Naive thymus-derived CD4-positive, alpha-beta T cell (primary cell): ENCODE data around the gene STK32C. TPM values are rescaled to one million over a fixed set of nuclear protein-coding genes. Genes with fewer than 3 reads are reported as not detected.

ENCODE experiments used
- ATAC-seq: fragments of 150-1000 bp; cut with Tn5 transposase; 2 replicates; pipeline ENCODE4 v1.10.0; 2021; ENCODE audit warnings: mild to moderate bottlenecking, moderate library complexity
- CTCF ChIA-PET: fragments of 350-600 bp; sonication (Branson Sonifier 250); formaldehyde crosslinking; loops from one replicate; lab custom pipeline; 2021; ENCODE audit warnings: antibody characterized with exemption; lab: Charles Lee
- POLR2A ChIA-PET: fragments of 350-600 bp; sonication (Branson Sonifier 250); formaldehyde crosslinking; loops from one replicate; lab custom pipeline; 2021; ENCODE audit warnings: antibody characterized with exemption, inconsistent platforms; lab: Charles Lee
- DNase-seq, 9 donors: peaks; one replicate each; pipeline versions ENCODE4 v3.0.0 to v3.0.0-alpha.2; 2020 to 2022; ENCODE audit warnings: mixed read lengths in 1 of 9
- H3K27ac ChIP-seq: one replicate; pipeline ENCODE4 v1.7.0; 2013; ENCODE audit warnings: mild to moderate bottlenecking, low read depth, low read length, moderate library complexity
- H3K27me3 ChIP-seq, 2 donors: one replicate each; pipeline ENCODE4 v1.7.0; 2013; ENCODE audit warnings: low read length in 2 of 2, mild to moderate bottlenecking in 2 of 2, moderate library complexity in 2 of 2; ENCODE audit not compliant: control insufficient read depth in 2 of 2, insufficient read depth in 2 of 2
- H3K36me3 ChIP-seq, 3 experiments: 1 replicate in 2 of 3; 2 replicates in 1 of 3; pipeline ENCODE4 v1.7.0; 2013; ENCODE audit warnings: low read length in 3 of 3, mild to moderate bottlenecking in 3 of 3, moderate library complexity in 1 of 3; ENCODE audit not compliant: insufficient read depth in 3 of 3, control insufficient read depth in 2 of 3
- H3K4me1 ChIP-seq, 2 donors: one replicate each; pipeline ENCODE4 v1.7.0; 2013; ENCODE audit warnings: low read length in 2 of 2, mild to moderate bottlenecking in 2 of 2, moderate library complexity in 1 of 2; ENCODE audit not compliant: control insufficient read depth in 2 of 2, insufficient read depth in 2 of 2
- H3K4me3 ChIP-seq: 2 replicates; pipeline ENCODE4 v1.7.0; 2013; ENCODE audit warnings: mild to moderate bottlenecking, low read length
- H3K9me3 ChIP-seq, 3 experiments: 1 replicate in 2 of 3; 2 replicates in 1 of 3; pipeline ENCODE4 v1.7.0; 2013; ENCODE audit warnings: low read length in 3 of 3; ENCODE audit not compliant: control insufficient read depth in 2 of 3
- H3K27ac Mint-ChIP-seq, 9 donors: one replicate each; pipeline ENCODE4 v1.8.0; 2020 to 2022; ENCODE audit warnings: mixed read lengths in 9 of 9, mild to moderate bottlenecking in 8 of 9, moderate library complexity in 5 of 9, inconsistent platforms in 2 of 9
- H3K27me3 Mint-ChIP-seq, 5 donors: one replicate each; pipeline ENCODE4 v1.8.0; 2021 to 2022; ENCODE audit warnings: mixed read lengths in 5 of 5, mild to moderate bottlenecking in 1 of 5
- H3K36me3 Mint-ChIP-seq, 5 donors: one replicate each; pipeline ENCODE4 v1.8.0; 2020 to 2022; ENCODE audit warnings: mixed read lengths in 5 of 5, mild to moderate bottlenecking in 3 of 5, inconsistent platforms in 1 of 5
- H3K4me1 Mint-ChIP-seq, 7 donors: one replicate each; pipeline ENCODE4 v1.8.0; 2020 to 2022; ENCODE audit warnings: mixed read lengths in 7 of 7, mild to moderate bottlenecking in 3 of 7, inconsistent platforms in 1 of 7
- H3K4me3 Mint-ChIP-seq, 10 donors: one replicate each; pipeline ENCODE4 v1.8.0; 2020 to 2022; ENCODE audit warnings: mild to moderate bottlenecking in 10 of 10, mixed read lengths in 10 of 10, moderate library complexity in 6 of 10, inconsistent platforms in 2 of 10
- H3K9me3 Mint-ChIP-seq, 11 donors: one replicate each; pipeline ENCODE4 v1.8.0; 2020 to 2022; ENCODE audit warnings: mixed read lengths in 11 of 11, mild to moderate bottlenecking in 4 of 11, inconsistent platforms in 1 of 11, moderate library complexity in 1 of 11
- intact Hi-C, 2 donors: fragments of 100-400 bp; cut with micrococcal nuclease; formaldehyde crosslinking; loops; one replicate each; pipeline ENCODE4 v1.15.1; 2023
- polyA plus RNA-seq, 2 donors: library from polyadenylated mRNA; unstranded; fragments of 300-500 nt; fragmentation: Illumina TruSeq; gene quantifications; one replicate each; pipeline ENCODE4 v1.2.3, GENCODE V29; 2021
- total RNA-seq, 6 experiments: library from RNA in 5 of 6; stranded (reverse) in 5 of 6; gene quantifications; 1 replicate in 5 of 6; 2 replicates in 1 of 6; pipeline ENCODE4 v1.2.3 and lab custom pipeline; 2021 to 2026

Gene STK32C
- total and polyA plus RNA-seq, 7 experiments from 2014 or later = 4.6 to 19.4 (median 11.8) TPM

DNA sequence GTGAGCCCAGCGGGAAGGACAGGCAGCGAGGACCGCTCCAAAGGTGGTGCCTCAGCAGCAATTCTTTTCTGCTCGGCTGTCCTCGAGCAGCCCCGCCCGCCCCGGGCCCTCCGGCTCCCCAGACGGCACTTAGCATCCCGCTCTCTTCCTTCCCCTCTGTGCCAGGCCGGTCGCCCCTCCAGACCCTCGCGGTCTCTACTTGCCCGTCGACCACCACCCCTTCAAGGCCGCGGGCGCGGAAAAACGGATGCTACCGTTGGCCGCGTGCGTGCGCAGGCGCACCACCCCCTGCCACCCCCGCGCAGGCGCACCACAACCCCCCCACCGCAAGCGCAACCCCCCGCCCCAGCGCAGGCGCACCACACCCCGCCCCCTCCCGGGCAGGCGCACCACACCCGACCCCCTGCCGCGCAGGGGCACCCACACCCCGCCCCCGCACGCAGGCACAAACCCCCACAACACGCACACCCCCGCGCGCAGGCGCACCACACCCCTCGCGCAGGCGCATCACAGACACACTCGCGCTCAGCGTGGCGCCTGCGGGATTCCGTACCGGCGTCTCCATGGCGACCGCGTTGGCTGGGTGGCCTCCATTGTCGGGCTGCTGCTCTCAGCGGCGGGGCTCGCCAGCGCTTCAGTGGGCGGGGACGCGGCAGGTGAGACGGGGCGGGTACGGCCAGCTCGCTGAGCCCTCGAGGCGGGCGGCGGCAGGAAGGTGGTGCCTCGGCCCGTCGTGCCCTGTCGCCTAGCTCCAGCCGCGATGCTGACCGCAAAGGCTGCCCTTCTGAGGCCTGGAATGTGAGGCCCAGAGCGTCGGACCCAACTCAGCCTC lies 24.1 kb upstream of the STK32C start, which contains the start of gene LRRC27:
TSS of gene LRRC27 (plus strand) at position 593 of the 832 bp plus-strand sequence. CDS start 1,332 bp downstream, outside the sequence.
- H3K4me3 Mint-ChIP-seq = peak within 1 kb of the TSS; percentile 86 to 96 (median 90)
- CTCF ChIA-PET = no interaction called here
- intact Hi-C loops = loop anchor here (1.0 to 5.0 kb wide), 15 partner anchors 24 to 1060 kb away; partner anchors contain the start of genes INPP5A (in 2 of the 2), PPP2R2D (in 2 of the 2), BNIP3 (in 1 of the 2) and DPYSL4 (in 1 of the 2)

DNA sequence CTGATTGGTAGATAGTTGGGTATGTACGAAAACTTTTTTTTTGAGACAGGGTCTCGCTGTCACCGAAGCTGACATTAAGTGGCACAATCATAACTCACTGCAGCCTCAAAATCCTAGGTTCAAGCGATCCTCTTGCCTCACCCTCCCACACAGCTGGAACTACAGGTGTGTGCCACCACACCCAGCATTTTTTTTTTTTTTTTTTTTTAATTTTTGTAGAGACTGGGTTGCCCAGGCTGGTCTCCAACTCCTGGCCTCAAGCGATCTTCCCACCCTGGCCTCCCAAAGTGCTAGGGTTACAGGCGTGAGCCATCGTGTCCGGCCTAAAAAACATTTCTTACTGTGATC lies 22.7 kb upstream of the STK32C start:
- ATAC-seq (no peak), DNase-seq (no peak)
- peaks cover 0 to 13% (median 0%) of the 10 kb centered on the region in 11 donors for H3K9me3 Mint-ChIP-seq
- peaks cover 0 to 34% (median 17%) of the 10 kb centered on the region in 5 donors for H3K36me3 Mint-ChIP-seq
- Histone ChIP-seq H3K36me3 (peaks cover 0 to 9% (median 0%) of the 10 kb centered on the region in 3 experiments), H3K9me3 (no peaks in the 10 kb centered on the region), H3K27ac (peak overlapping the region; percentile 38), H3K4me3 (peak overlapping the region; percentile 96), H3K4me1 (peaks cover 4 to 19% of the 10 kb centered on the region in 2 donors), H3K27me3 (no peaks in the 10 kb centered on the region)
- H3K27me3 Mint-ChIP-seq = peaks cover 0 to 7% (median 0%) of the 10 kb centered on the region in 5 donors
- ChIA-PET POLR2A (interaction anchor here (0.7 to 1.0 kb wide), 2 partner anchors 16 to 103 kb away, joined by 3 to 4 read pairs; no protein-coding TSS in a partner anchor), CTCF (no interaction called here)
- H3K4me3 Mint-ChIP-seq = peak overlapping the region; percentile 85 to 96 (median 90)
- H3K4me1 Mint-ChIP-seq = peaks cover 38 to 73% (median 63%) of the 10 kb centered on the region in 7 donors
- intact Hi-C loops = loop anchor here (2.0 to 5.0 kb wide), 4 partner anchors 168 to 1062 kb away; partner anchors contain the start of genes PPP2R2D (in 2 of the 2), MTG1 (in 1 of the 2), TUBGCP2 (in 1 of the 2) and ZNF511 (in 1 of the 2)
- peak overlapping the region; percentile 79 to 96 (median 88) for H3K27ac Mint-ChIP-seq

More for the DNA sequence above, 24.1 kb upstream of the STK32C start, which contains the start of gene LRRC27:
- Histone ChIP-seq H3K27ac (peak within 1 kb of the TSS; percentile 84), H3K4me3 (peak within 1 kb of the TSS; percentile 96), H3K27me3 (no peaks in the 10 kb centered on the region), H3K36me3 (no peaks in the 10 kb centered on the region), H3K9me3 (no peaks in the 10 kb centered on the region), H3K4me1 (peaks cover 11 to 24% of the 10 kb centered on the region in 2 donors)
- Mint-ChIP-seq H3K27me3 (peaks cover 0 to 7% (median 0%) of the 10 kb centered on the region in 5 donors), H3K27ac (peak within 1 kb of the TSS; percentile 86 to 97 (median 95)), H3K36me3 (peaks cover 0 to 21% (median 13%) of the 10 kb centered on the region in 5 donors), H3K4me1 (peaks cover 46 to 77% (median 66%) of the 10 kb centered on the region in 7 donors), H3K9me3 (peaks cover 0 to 13% (median 0%) of the 10 kb centered on the region in 11 donors)
- ATAC-seq = peak; percentile 93
- DNase-seq = peak; percentile 99 to 100 (median 100)
- POLR2A ChIA-PET = interaction anchor here (0.7 to 1.0 kb wide), 2 partner anchors 17 to 191 kb away, joined by 3 read pairs; no protein-coding TSS in a partner anchor

DNA sequence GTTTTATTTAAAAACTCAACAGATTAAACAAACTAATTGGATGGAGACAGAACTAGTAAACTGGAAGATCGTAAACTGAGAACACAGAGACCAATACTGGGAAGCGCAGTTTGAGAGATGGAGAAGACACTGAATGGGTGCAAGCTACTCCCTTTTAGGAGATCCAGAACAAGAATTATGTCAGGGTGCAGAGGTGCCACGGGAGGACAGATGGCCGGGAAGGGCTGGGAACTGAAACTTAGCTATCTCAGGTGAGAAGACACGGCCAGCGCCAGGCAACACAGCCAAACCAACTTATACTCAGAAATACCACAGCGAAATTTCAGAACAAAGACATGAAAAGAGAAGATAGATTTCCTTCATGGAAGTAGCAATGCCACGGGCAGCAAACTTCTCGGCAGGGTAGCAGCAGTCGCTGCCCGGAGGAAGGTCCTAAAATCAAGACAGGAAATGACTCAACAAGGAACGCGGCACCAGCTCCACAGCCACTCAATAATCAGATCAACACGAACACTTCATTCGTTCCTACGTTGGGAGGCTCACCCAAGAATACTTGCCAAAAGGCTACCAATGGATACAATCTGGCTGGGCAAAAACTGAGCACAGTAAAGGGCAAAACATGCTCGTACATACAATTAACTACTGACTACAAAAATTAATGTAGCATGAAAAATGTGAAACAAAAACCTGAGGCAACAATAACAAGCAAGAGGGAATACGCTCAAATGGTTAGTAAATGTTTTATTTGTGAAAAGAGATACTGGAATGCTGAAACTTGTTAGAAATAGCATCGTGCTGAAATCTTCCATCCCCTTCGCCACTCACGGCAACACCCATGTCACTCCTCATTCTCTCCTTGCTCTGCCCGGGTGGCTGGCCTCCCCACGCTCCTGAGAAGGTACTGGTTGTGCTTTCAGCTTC lies 22.1 kb upstream of the STK32C start:
- peaks cover 0 to 13% (median 0%) of the 10 kb centered on the region in 11 donors for H3K9me3 Mint-ChIP-seq
- peak overlapping the region; percentile 38 for H3K27ac ChIP-seq
- peak overlapping the region; percentile 96 for H3K4me3 ChIP-seq
- no peaks in the 10 kb centered on the region for H3K9me3 ChIP-seq
- POLR2A ChIA-PET = interaction anchor here (0.6 to 0.7 kb wide), 2 partner anchors 103 to 202 kb away, joined by 3 to 4 read pairs; no protein-coding TSS in a partner anchor
- peaks cover 0 to 38% (median 20%) of the 10 kb centered on the region in 5 donors for H3K36me3 Mint-ChIP-seq
- DNase-seq (peak in 1 of 9 donors; percentile 7), ATAC-seq (no peak)
- no peaks in the 10 kb centered on the region for H3K27me3 ChIP-seq
- peaks cover 0 to 10% (median 0%) of the 10 kb centered on the region in 3 experiments for H3K36me3 ChIP-seq
- CTCF ChIA-PET = no interaction called here
- peak overlapping the region; percentile 85 to 96 (median 90) for H3K4me3 Mint-ChIP-seq
- intact Hi-C loops = loop anchor here (2.0 to 5.0 kb wide), 4 partner anchors 167 to 1062 kb away; partner anchors contain the start of genes PPP2R2D (in 2 of the 2), MTG1 (in 1 of the 2), TUBGCP2 (in 1 of the 2) and ZNF511 (in 1 of the 2)
- H3K27me3 Mint-ChIP-seq = peaks cover 0 to 7% (median 0%) of the 10 kb centered on the region in 5 donors
- H3K4me1 Mint-ChIP-seq = peaks cover 36 to 73% (median 64%) of the 10 kb centered on the region in 7 donors
- H3K27ac Mint-ChIP-seq = peak overlapping the region; percentile 79 to 96 (median 88)
- peaks cover 4 to 19% of the 10 kb centered on the region in 2 donors for H3K4me1 ChIP-seq

DNA sequence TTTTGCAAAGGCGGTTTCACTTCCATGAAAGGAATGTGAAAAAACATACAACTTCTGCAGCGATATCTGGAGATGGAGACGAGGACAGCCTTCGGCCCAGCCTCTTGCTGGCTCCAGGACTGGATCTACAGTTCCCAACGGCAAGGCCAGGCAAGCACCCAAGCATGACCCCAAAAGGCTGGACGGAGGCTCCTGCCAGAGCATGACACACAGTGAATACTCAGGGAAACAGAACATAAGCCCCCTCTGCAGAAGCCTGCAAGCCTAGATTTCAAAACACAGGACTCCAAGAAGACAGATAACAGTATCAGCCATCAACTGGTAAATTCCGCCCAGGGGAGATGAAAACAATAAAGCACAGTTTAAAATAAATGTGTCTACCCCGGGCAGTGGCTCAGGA lies 21.0 kb upstream of the STK32C start:
- Mint-ChIP-seq H3K4me3 (peak overlapping the region in 8 of 10 donors; percentile 50 to 96 (median 87)), H3K27me3 (peaks cover 0 to 7% (median 0%) of the 10 kb centered on the region in 5 donors), H3K36me3 (peaks cover 0 to 44% (median 28%) of the 10 kb centered on the region in 5 donors), H3K9me3 (peaks cover 0 to 13% (median 0%) of the 10 kb centered on the region in 11 donors), H3K27ac (peak overlapping the region; percentile 23 to 96 (median 52)), H3K4me1 (peaks cover 41 to 81% (median 65%) of the 10 kb centered on the region in 7 donors)
- DNase-seq = no peak
- H3K4me3 ChIP-seq = no peak overlapping the region
- intact Hi-C loops = no loop called here
- H3K36me3 ChIP-seq = peaks cover 0 to 14% (median 0%) of the 10 kb centered on the region in 3 experiments
- no peaks in the 10 kb centered on the region for H3K27me3 ChIP-seq
- CTCF ChIA-PET = no interaction called here
- no peaks in the 10 kb centered on the region for H3K9me3 ChIP-seq
- H3K4me1 ChIP-seq = peaks cover 4 to 19% of the 10 kb centered on the region in 2 donors
- POLR2A ChIA-PET = interaction anchor here (0.8 kb wide), 1 partner anchor 10 kb away, joined by 3 read pairs; no protein-coding TSS in a partner anchor
- ATAC-seq = no peak
- H3K27ac ChIP-seq = no peak overlapping the region

DNA sequence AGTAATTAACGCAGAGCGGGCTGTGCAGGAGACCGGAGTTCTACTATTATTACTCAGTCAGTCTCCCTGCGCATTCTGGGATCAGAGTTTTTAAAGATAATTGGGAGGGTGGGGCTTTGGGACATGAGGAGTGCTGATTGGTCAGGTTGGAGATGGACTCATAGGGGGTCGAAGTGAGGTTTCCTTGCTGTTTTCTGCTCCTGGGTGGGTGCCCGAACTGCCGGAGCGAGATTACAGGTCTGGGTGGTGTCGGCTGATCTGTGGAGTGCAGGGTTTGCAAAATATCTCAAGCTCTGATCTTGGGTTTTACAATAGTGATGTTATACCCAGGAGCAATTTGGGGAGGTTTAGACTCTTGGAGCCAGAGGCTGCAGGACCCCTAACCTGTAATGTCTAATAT lies 20.4 kb upstream of the STK32C start:
- Histone ChIP-seq H3K4me1 (peaks cover 4 to 19% of the 10 kb centered on the region in 2 donors), H3K27me3 (no peaks in the 10 kb centered on the region), H3K27ac (no peak overlapping the region), H3K36me3 (peaks cover 0 to 14% (median 0%) of the 10 kb centered on the region in 3 experiments), H3K4me3 (no peak overlapping the region), H3K9me3 (no peaks in the 10 kb centered on the region)
- peaks cover 0 to 7% (median 0%) of the 10 kb centered on the region in 5 donors for H3K27me3 Mint-ChIP-seq
- H3K4me3 Mint-ChIP-seq = peak overlapping the region in 6 of 10 donors; percentile 1 to 96 (median 57)
- ChIA-PET POLR2A (interaction anchor here (0.8 kb wide), 1 partner anchor 9 kb away, joined by 3 read pairs; no protein-coding TSS in a partner anchor), CTCF (no interaction called here)
- peak overlapping the region; percentile 5 to 91 (median 66) for H3K27ac Mint-ChIP-seq
- DNase-seq (no peak), ATAC-seq (no peak)
- peaks cover 42 to 76% (median 60%) of the 10 kb centered on the region in 7 donors for H3K4me1 Mint-ChIP-seq
- peaks cover 4 to 47% (median 28%) of the 10 kb centered on the region in 5 donors for H3K36me3 Mint-ChIP-seq
- intact Hi-C loops = no loop called here
- peaks cover 0 to 13% (median 0%) of the 10 kb centered on the region in 11 donors for H3K9me3 Mint-ChIP-seq
